IMR-90 (cell line): ENCODE data around the gene FAIM. TPM values are rescaled to one million over a fixed set of nuclear protein-coding genes. Genes with fewer than 3 reads are reported as not detected.
A peak's percentile ranks its signal among the peaks of the same experiment; 100 is the strongest.

Experiments
- ATAC-seq: fragments of 200-7000 bp; cut with Tn5 transposase; 2 replicates; pipeline ENCODE4 v1.9.1; 2020; ENCODE audit warnings: low read depth, mild to moderate bottlenecking, moderate library complexity
- BruUV-seq: library from RNA; stranded (reverse); fragments of 400-500 nt; replicated peaks from 2 replicates; lab custom pipeline; 2021; lab: Mats Ljungman, UMichigan
- CTCF ChIA-PET: fragments of 300-600 bp; formaldehyde crosslinking; extraction: SDS; loops from one replicate; lab custom pipeline; 2021; ENCODE audit warnings: antibody characterized with exemption; lab: Yijun Ruan, JAX
- POLR2A ChIA-PET: fragments of 300-600 bp; sonication (Branson Sonifier 250); formaldehyde crosslinking; loops from one replicate; lab custom pipeline; 2022; ENCODE audit warnings: antibody characterized with exemption; ENCODE audit not compliant: unreplicated experiment; lab: Charles Lee
- DNase-seq: peaks from one replicate; pipeline ENCODE4 v3.0.0; 2013
- H2AFZ ChIP-seq: replicated peaks from 2 replicates; pipeline ENCODE3; 2013; ENCODE audit warnings: low read length, mild to moderate bottlenecking; ENCODE audit not compliant: poor library complexity
- H2AK5ac ChIP-seq: 2 replicates; pipeline ENCODE4 v1.6.1; 2013; ENCODE audit warnings: low read depth, low read length, inconsistent platforms
- H2AK9ac ChIP-seq: replicated peaks from 2 replicates; pipeline ENCODE3; 2013; ENCODE audit warnings: mild to moderate bottlenecking, low read depth, low read length, moderate library complexity; ENCODE audit not compliant: poor library complexity
- H2BK120ac ChIP-seq: 2 replicates; pipeline ENCODE4 v1.6.1; 2013; ENCODE audit warnings: low read depth, low read length, inconsistent platforms
- H2BK15ac ChIP-seq: 3 replicates; pipeline ENCODE4 v1.6.1; 2013; ENCODE audit warnings: low read depth, low read length, inconsistent platforms
- H2BK20ac ChIP-seq: 2 replicates; pipeline ENCODE4 v1.6.1; 2013; ENCODE audit warnings: low read depth, mild to moderate bottlenecking, inconsistent platforms, low read length, moderate library complexity
- H2BK5ac ChIP-seq: 2 replicates; pipeline ENCODE4 v1.6.1; 2013; ENCODE audit warnings: mild to moderate bottlenecking, low read depth, low read length, inconsistent platforms; ENCODE audit not compliant: poor library complexity, severe bottlenecking
- H3K14ac ChIP-seq: replicated peaks from 2 replicates; pipeline ENCODE4 v1.6.1; 2013; ENCODE audit warnings: low read depth, low read length, inconsistent platforms
- H3K18ac ChIP-seq: 2 replicates; pipeline ENCODE4 v1.6.1; 2013; ENCODE audit warnings: low read depth, low read length, control low read depth
- H3K23ac ChIP-seq: 2 replicates; pipeline ENCODE4 v1.6.1; 2013; ENCODE audit warnings: low read depth, low read length, inconsistent platforms
- H3K27ac ChIP-seq: 2 replicates; pipeline ENCODE4 v1.5.1; 2013; ENCODE audit warnings: mild to moderate bottlenecking, control low read depth, low read length; ENCODE audit not compliant: insufficient read depth
- H3K27me3 ChIP-seq: 2 replicates; pipeline ENCODE4 v1.6.1; 2013; ENCODE audit warnings: low read length; ENCODE audit not compliant: control insufficient read depth, insufficient read depth
- H3K36me3 ChIP-seq: 2 replicates; pipeline ENCODE4 v1.6.1; 2013; ENCODE audit warnings: low read length, mixed read lengths; ENCODE audit not compliant: control insufficient read depth, insufficient read depth
- H3K4ac ChIP-seq: 2 replicates; pipeline ENCODE4 v1.6.1; 2013; ENCODE audit warnings: low read depth, low read length, inconsistent platforms
- H3K4me1 ChIP-seq: 2 replicates; pipeline ENCODE4 v1.6.1; 2013; ENCODE audit warnings: low read length, mixed read lengths; ENCODE audit not compliant: control insufficient read depth, insufficient read depth
- H3K4me2 ChIP-seq: 2 replicates; pipeline ENCODE4 v1.6.1; 2013; ENCODE audit warnings: low read depth, mild to moderate bottlenecking, control low read depth, low read length, moderate library complexity
- H3K4me3 ChIP-seq: 2 replicates; pipeline ENCODE4 v1.5.1; 2013; ENCODE audit warnings: low read depth, mild to moderate bottlenecking, control low read depth, low read length, moderate library complexity; ENCODE audit not compliant: insufficient read depth
- H3K56ac ChIP-seq: 2 replicates; pipeline ENCODE4 v1.6.1; 2013; ENCODE audit warnings: low read length, inconsistent platforms; ENCODE audit not compliant: insufficient read depth; ENCODE audit errors: extremely low read depth
- H3K79me1 ChIP-seq, 2 experiments: 2 replicates each; pipeline ENCODE4 v1.6.1; 2013; ENCODE audit warnings: low read length in 2 of 2, inconsistent platforms in 1 of 2, low read depth in 1 of 2
- H3K9ac ChIP-seq: 2 replicates; pipeline ENCODE4 v1.6.1; 2013; ENCODE audit warnings: low read depth, low read length, control low read depth
- H3K9me1 ChIP-seq: 2 replicates; pipeline ENCODE4 v1.6.1; 2013; ENCODE audit warnings: low read length, inconsistent platforms; ENCODE audit not compliant: insufficient read depth
- H3K9me3 ChIP-seq: 2 replicates; pipeline ENCODE4 v1.6.1; 2013; ENCODE audit warnings: low read length; ENCODE audit not compliant: control insufficient read depth, insufficient read depth
- H4K20me1 ChIP-seq: 2 replicates; pipeline ENCODE4 v1.6.1; 2013; ENCODE audit warnings: low read length, inconsistent platforms; ENCODE audit not compliant: insufficient read depth
- H4K5ac ChIP-seq: 2 replicates; pipeline ENCODE4 v1.6.1; 2013; ENCODE audit warnings: mild to moderate bottlenecking, low read depth, low read length, control low read depth
- H4K8ac ChIP-seq, 2 experiments: 2 replicates each; pipeline ENCODE4 v1.6.1; 2013; ENCODE audit warnings: low read depth in 2 of 2, low read length in 2 of 2, control low read depth in 1 of 2, inconsistent platforms in 1 of 2
- H4K91ac ChIP-seq: 2 replicates; pipeline ENCODE4 v1.6.1; 2013; ENCODE audit warnings: low read depth, low read length, inconsistent platforms; ENCODE audit not compliant: insufficient read depth
- CEBPB ChIP-seq: IDR thresholded peaks from 2 replicates; pipeline ENCODE4 v1.6.1; 2012; ENCODE audit warnings: low read depth, low read length, improper control_type of control experiment
- CHD1 ChIP-seq: IDR thresholded peaks from 2 replicates; pipeline ENCODE4 v1.6.1; 2012; ENCODE audit warnings: low read depth, low read length, improper control_type of control experiment
- FOS ChIP-seq: fragments of 150-350 bp; IDR thresholded peaks from 2 replicates; pipeline ENCODE4 v1.6.1; 2016; ENCODE audit warnings: low read depth, low read length
- MAFK ChIP-seq: IDR thresholded peaks from 2 replicates; pipeline ENCODE4 v1.6.1; 2012; ENCODE audit warnings: low read depth, low read length, improper control_type of control experiment
- RAD21 ChIP-seq: IDR thresholded peaks from 2 replicates; pipeline ENCODE4 v1.6.1; 2012; ENCODE audit warnings: low read length, improper control_type of control experiment
- RFX5 ChIP-seq: IDR thresholded peaks from 2 replicates; pipeline ENCODE4 v1.8.0; 2012; ENCODE audit warnings: low read depth, mild to moderate bottlenecking, low read length, moderate library complexity
- SMC3 ChIP-seq: fragments of 150-350 bp; IDR thresholded peaks from 2 replicates; pipeline ENCODE4 v1.6.1; 2016; ENCODE audit warnings: low read depth, mild to moderate bottlenecking, antibody characterized with exemption, low read length, moderate library complexity
- WGBS, 2 experiments: methylation state at CpG; one replicate each; pipeline versions ENCODE4 v1.1.5 to v1.1.7; 2013; ENCODE audit warnings: missing lambda C conversion rate in 2 of 2; ENCODE audit not compliant: insufficient read length in 1 of 2; ENCODE audit errors: extremely low coverage in 2 of 2; 5-methylcytosine and 5-hydroxymethylcytosine counted together
- dilution Hi-C: fragments of 300-500 bp; cut with HindIII; formaldehyde crosslinking; loops from one replicate; pipeline ENCODE4 v1.14.3; 2018; ENCODE audit warnings: low sequenced_read_pairs; ENCODE audit not compliant: unreplicated experiment
- in situ Hi-C: fragments of 300-500 bp; cut with MboI; formaldehyde crosslinking; loops from 3 replicates; pipeline ENCODE4 v1.14.3; 2019; ENCODE audit warnings: low sequenced_read_pairs, inconsistent platforms, mixed read lengths
- intact Hi-C: fragments of 100-400 bp; cut with micrococcal nuclease; formaldehyde crosslinking; loops from 2 replicates; pipeline ENCODE4 v1.10.0; 2022
- polyA plus RNA-seq, 3 experiments: library from polyadenylated mRNA; depleted of rRNA; stranded (reverse); fragments of >200 nt; gene quantifications; 2 replicates each; pipeline ENCODE4 v1.2.3, GENCODE V29; 2012; ENCODE audit warnings: low replicate concordance in 1 of 3
- total RNA-seq: library from RNA; depleted of rRNA; stranded (reverse); fragments of >200 nt; gene quantifications from 2 replicates; pipeline ENCODE4 v1.2.3, GENCODE V29; 2012
- TF ChIP-seq, protein P1 (sequence below): conservative IDR thresholded peaks from 2 replicates; pipeline ENCODE4 v1.5.1; 2012; ENCODE audit warnings: mild to moderate bottlenecking, low read depth, low read length, improper control_type of control experiment

The FAIM gene
- total and polyA plus RNA-seq, 2 of the 4 experiments (the other 2 are of a cell fraction) = 2.5 to 3.4 TPM

DNA sequence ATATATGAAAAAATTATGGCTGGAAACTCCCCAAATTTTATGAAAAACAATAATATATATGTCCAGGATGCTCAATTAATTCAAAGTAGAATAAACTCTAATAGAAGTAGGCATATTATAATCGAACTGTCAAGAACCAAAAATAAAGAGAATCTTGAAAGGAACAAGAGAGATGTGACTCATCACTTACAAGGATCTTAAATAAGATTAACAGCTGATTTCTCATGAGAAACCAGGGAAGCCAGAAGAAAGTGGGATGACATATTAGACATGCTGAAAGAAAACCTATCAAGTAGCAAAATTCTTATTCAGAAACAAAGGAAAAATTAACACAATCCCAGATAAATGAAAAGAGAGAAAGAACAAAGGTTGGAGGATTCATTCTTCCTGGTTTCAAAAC, 66.8 kb downstream of the FAIM start:
- Histone ChIP-seq H3K27me3 (no peaks in the 10 kb centered on the region), H3K14ac (no peak overlapping the region), H3K56ac (no peak overlapping the region), H3K9me1 (0 out of 2 replicates have a peak, but pooled peaks cover 2% of the 10 kb centered on the region), H2BK5ac (no peak overlapping the region), H3K27ac (no peak overlapping the region), H2BK120ac (no peak overlapping the region), H2BK20ac (no peak overlapping the region), H3K4me1 (peaks cover 3% of the 10 kb centered on the region; the same call in 1 of the 2 replicates), H2AK9ac (no peak overlapping the region), H3K4me3 (no peak overlapping the region), H3K18ac (no peak overlapping the region), H2BK15ac (no peak overlapping the region), H4K91ac (no peak overlapping the region), H3K79me1 (no peaks in the 10 kb centered on the region), H4K5ac (no peak overlapping the region), H3K4ac (no peak overlapping the region), H3K36me3 (peaks cover 3% of the 10 kb centered on the region; the same call in 1 of the 2 replicates), H4K20me1 (no peaks in the 10 kb centered on the region), H4K8ac (no peak overlapping the region), H2AFZ (no peak overlapping the region), H2AK5ac (no peak overlapping the region), H3K9ac (no peak overlapping the region), H3K9me3 (peaks cover 4% of the 10 kb centered on the region), H3K4me2 (no peak overlapping the region), H3K23ac (no peak overlapping the region)
- DNase-seq = peak; percentile 40
- intact Hi-C loops (no loop called here), dilution Hi-C loops (no loop called here), in situ Hi-C loops (loop anchor here (25.0 kb wide), 1 partner anchor 662 kb away; the partner anchor contains the start of gene MRPS22)
- no peak for ATAC-seq
- WGBS, 2 experiments = no CpG with 5 or more reads among the region's 1 CpG
- CTCF ChIA-PET = no interaction called here
- TF ChIP-seq RAD21 = no peak
- no peak for TF ChIP-seq SMC3
- TF ChIP-seq, protein P1, sequence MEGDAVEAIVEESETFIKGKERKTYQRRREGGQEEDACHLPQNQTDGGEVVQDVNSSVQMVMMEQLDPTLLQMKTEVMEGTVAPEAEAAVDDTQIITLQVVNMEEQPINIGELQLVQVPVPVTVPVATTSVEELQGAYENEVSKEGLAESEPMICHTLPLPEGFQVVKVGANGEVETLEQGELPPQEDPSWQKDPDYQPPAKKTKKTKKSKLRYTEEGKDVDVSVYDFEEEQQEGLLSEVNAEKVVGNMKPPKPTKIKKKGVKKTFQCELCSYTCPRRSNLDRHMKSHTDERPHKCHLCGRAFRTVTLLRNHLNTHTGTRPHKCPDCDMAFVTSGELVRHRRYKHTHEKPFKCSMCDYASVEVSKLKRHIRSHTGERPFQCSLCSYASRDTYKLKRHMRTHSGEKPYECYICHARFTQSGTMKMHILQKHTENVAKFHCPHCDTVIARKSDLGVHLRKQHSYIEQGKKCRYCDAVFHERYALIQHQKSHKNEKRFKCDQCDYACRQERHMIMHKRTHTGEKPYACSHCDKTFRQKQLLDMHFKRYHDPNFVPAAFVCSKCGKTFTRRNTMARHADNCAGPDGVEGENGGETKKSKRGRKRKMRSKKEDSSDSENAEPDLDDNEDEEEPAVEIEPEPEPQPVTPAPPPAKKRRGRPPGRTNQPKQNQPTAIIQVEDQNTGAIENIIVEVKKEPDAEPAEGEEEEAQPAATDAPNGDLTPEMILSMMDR = no peak
- peak; percentile 13; the same call in 1 of the 2 replicates for TF ChIP-seq FOS
- TF ChIP-seq CEBPB = no peak
- no peak for TF ChIP-seq RFX5
- no peak for TF ChIP-seq MAFK
- TF ChIP-seq CHD1 = no peak
- no TSS peak for BruUV-seq
- POLR2A ChIA-PET = no interaction called here
